Hepatocyte (in vitro differentiated cells): ENCODE data around the gene OCIAD1. TPM values are rescaled to one million over a fixed set of nuclear protein-coding genes. Genes with fewer than 3 reads are reported as not detected.

ENCODE experiments used
- DNase-seq: peaks from one replicate; pipeline ENCODE4 v3.0.0-alpha.2; 2016; ENCODE audit warnings: low spot score
- H2AFZ ChIP-seq: fragments of 200-600 bp; sonication (generic); 2 replicates; pipeline ENCODE4 v1.6.0; 2016; ENCODE audit warnings: antibody characterized with exemption, mild to moderate bottlenecking
- H3K27ac ChIP-seq: fragments of 200-600 bp; sonication (generic); 2 replicates; pipeline ENCODE4 v1.5.1; 2016; ENCODE audit warnings: mild to moderate bottlenecking
- H3K27me3 ChIP-seq: fragments of 200-600 bp; sonication (generic); 2 replicates; pipeline ENCODE4 v1.6.1; 2016
- H3K36me3 ChIP-seq: fragments of 200-600 bp; sonication (generic); replicated peaks from 2 replicates; pipeline ENCODE4 v1.5.1; 2016; ENCODE audit warnings: low read depth; ENCODE audit not compliant: insufficient read depth
- H3K4me1 ChIP-seq: fragments of 200-600 bp; sonication (generic); 2 replicates; pipeline ENCODE4 v1.5.1; 2016; ENCODE audit warnings: mild to moderate bottlenecking, moderate library complexity; ENCODE audit not compliant: insufficient read depth
- H3K4me2 ChIP-seq: fragments of 200-600 bp; sonication (generic); 2 replicates; pipeline ENCODE4 v1.6.0; 2016
- H3K4me3 ChIP-seq: fragments of 200-600 bp; sonication (generic); 2 replicates; pipeline ENCODE4 v1.5.1; 2016; ENCODE audit warnings: mild to moderate bottlenecking
- H3K79me2 ChIP-seq: fragments of 200-600 bp; sonication (generic); 2 replicates; pipeline ENCODE4 v1.6.0; 2017; ENCODE audit warnings: mild to moderate bottlenecking
- H3K9me2 ChIP-seq: fragments of 200-600 bp; sonication (generic); replicated peaks from 2 replicates; pipeline ENCODE4 v1.6.0; 2017; ENCODE audit warnings: mild to moderate bottlenecking; ENCODE audit not compliant: insufficient read depth
- H3K9me3 ChIP-seq: fragments of 200-600 bp; sonication (generic); 2 replicates; pipeline ENCODE4 v1.5.1; 2016; ENCODE audit warnings: low read depth, mild to moderate bottlenecking
- H4K20me1 ChIP-seq: fragments of 200-600 bp; sonication (generic); 2 replicates; pipeline ENCODE4 v1.6.0; 2016; ENCODE audit warnings: mild to moderate bottlenecking; ENCODE audit not compliant: insufficient read depth, poor library complexity, severe bottlenecking
- EZH2 ChIP-seq: fragments of 200-600 bp; sonication (generic); IDR thresholded peaks from 2 replicates; pipeline ENCODE4 v1.6.1; 2016; ENCODE audit warnings: antibody characterized with exemption, mild to moderate bottlenecking, borderline replicate concordance
- EZH2phosphoT487 ChIP-seq: fragments of 200-600 bp; sonication (generic); IDR thresholded peaks from one replicate; pipeline ENCODE4 v1.6.1; 2018; ENCODE audit warnings: antibody characterized with exemption, mild to moderate bottlenecking, low read depth, moderate library complexity; ENCODE audit not compliant: unreplicated experiment, severe bottlenecking
- WGBS: methylation state at CpG from one replicate; pipeline ENCODE4 v1.1.6; 2016; ENCODE audit warnings: low lambda C conversion rate; ENCODE audit errors: missing lambda C conversion rate; 5-methylcytosine and 5-hydroxymethylcytosine counted together
- polyA plus RNA-seq: library from polyadenylated mRNA; unstranded; fragments of >200 nt; fragmentation: Nextera tagmentation; extraction: Ambion mirVana; gene quantifications from 2 replicates; pipeline ENCODE4 v1.2.1, GENCODE V29; 2016
- total RNA-seq: library from RNA; depleted of rRNA; stranded (reverse); fragments of >200 nt; gene quantifications from 2 replicates; pipeline ENCODE4 v1.2.3, GENCODE V29; 2014
- TF ChIP-seq, protein P1 (sequence below): fragments of 200-600 bp; sonication (generic); IDR thresholded peaks from 2 replicates; pipeline ENCODE4 v1.5.1; 2016; ENCODE audit warnings: antibody characterized with exemption, mild to moderate bottlenecking; ENCODE audit not compliant: poor library complexity

The OCIAD1 gene
- total and polyA plus RNA-seq, 2 experiments from 2014 or later = 201 to 233 TPM

DNA sequence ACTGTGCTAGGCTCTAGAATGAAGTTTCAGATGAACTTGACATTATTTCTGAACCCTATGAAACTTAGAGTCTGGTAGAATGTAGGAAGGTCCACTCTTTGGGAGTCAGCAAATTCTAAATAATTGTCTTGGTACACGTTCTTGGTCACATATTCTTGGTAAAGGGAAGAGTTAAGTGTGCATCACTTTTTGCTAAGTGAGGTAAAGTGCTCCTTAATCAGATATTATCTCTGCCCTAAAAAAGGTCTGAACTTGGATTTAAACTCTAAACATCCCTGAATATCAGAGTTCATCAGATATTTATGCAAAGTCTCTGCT is 68.5 kb downstream of the OCIAD1 start:
- Histone ChIP-seq H3K4me1 (no peaks in the 10 kb centered on the region), H3K9me2 (no peaks in the 10 kb centered on the region), H3K27me3 (no peaks in the 10 kb centered on the region), H4K20me1 (no peaks in the 10 kb centered on the region), H3K4me2 (no peak overlapping the region), H3K36me3 (no peaks in the 10 kb centered on the region), H3K27ac (no peak overlapping the region), H3K9me3 (no peaks in the 10 kb centered on the region), H3K4me3 (no peak overlapping the region), H2AFZ (no peak overlapping the region), H3K79me2 (peaks cover 2% of the 10 kb centered on the region)
- TF ChIP-seq EZH2phosphoT487 (no peak), EZH2 (no peak)
- TF ChIP-seq, protein P1, sequence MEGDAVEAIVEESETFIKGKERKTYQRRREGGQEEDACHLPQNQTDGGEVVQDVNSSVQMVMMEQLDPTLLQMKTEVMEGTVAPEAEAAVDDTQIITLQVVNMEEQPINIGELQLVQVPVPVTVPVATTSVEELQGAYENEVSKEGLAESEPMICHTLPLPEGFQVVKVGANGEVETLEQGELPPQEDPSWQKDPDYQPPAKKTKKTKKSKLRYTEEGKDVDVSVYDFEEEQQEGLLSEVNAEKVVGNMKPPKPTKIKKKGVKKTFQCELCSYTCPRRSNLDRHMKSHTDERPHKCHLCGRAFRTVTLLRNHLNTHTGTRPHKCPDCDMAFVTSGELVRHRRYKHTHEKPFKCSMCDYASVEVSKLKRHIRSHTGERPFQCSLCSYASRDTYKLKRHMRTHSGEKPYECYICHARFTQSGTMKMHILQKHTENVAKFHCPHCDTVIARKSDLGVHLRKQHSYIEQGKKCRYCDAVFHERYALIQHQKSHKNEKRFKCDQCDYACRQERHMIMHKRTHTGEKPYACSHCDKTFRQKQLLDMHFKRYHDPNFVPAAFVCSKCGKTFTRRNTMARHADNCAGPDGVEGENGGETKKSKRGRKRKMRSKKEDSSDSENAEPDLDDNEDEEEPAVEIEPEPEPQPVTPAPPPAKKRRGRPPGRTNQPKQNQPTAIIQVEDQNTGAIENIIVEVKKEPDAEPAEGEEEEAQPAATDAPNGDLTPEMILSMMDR = no peak
- DNase-seq = no peak
- 71% methylated on average over 1 of the region's 1 CpG for WGBS

DNA sequence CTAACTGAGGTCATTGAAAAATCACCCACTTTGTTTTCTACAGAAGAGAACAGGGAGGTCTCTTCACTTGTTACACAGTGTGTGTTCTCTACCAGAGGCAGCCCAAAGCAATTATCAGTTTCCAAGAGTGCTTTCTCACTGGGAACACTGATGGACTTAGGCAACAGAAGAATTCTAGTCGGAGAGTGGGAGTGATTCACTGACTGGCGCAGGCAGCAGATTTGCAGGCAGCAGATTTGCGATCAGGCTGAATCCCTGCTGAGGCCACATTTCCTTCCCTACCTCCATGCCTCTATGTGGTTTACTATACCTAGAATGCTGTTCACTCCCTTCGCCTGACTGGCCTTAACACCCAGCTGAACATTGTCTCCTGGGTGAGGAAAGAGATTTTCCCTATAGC is 69.1 kb downstream of the OCIAD1 start:
- TF ChIP-seq EZH2phosphoT487 (no peak), EZH2 (no peak)
- TF ChIP-seq, protein P1 = no peak
- no peak for DNase-seq
- no peak overlapping the region for H3K27ac ChIP-seq
- no peaks in the 10 kb centered on the region for H3K9me2 ChIP-seq
- H2AFZ ChIP-seq = no peak overlapping the region
- H3K9me3 ChIP-seq = no peaks in the 10 kb centered on the region
- H3K4me2 ChIP-seq = no peak overlapping the region
- no peaks in the 10 kb centered on the region for H3K36me3 ChIP-seq
- H4K20me1 ChIP-seq = no peaks in the 10 kb centered on the region
- H3K27me3 ChIP-seq = no peaks in the 10 kb centered on the region
- peaks cover 8% of the 10 kb centered on the region for H3K79me2 ChIP-seq
- WGBS = 87% methylated on average over 4 of the region's 4 CpGs
- H3K4me1 ChIP-seq = no peaks in the 10 kb centered on the region
- H3K4me3 ChIP-seq = no peak overlapping the region

DNA sequence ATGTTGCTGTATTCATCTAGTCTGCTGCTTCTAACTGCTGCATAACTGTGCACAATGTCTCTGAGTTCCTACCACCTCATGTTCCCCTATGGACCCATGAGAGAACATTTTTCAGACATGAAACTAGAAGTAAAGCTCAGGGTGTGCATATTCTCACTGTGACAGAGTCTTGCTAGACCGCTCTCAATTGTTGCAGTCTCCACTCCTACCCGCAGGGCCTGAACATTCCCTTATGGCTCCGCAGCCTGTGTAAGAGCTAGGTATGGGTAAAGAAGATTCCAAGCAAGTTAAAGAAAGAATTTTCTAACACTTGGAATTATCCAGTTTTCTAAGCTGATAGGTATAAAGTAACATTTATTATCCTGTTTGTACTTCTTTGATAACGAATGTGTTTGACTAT is 70.3 kb downstream of the OCIAD1 start:
- H4K20me1 ChIP-seq = no peaks in the 10 kb centered on the region
- no peak overlapping the region for H3K27ac ChIP-seq
- H3K9me3 ChIP-seq = no peaks in the 10 kb centered on the region
- no peaks in the 10 kb centered on the region for H3K27me3 ChIP-seq
- H3K4me2 ChIP-seq = no peak overlapping the region
- no peaks in the 10 kb centered on the region for H3K9me2 ChIP-seq
- H3K36me3 ChIP-seq = no peaks in the 10 kb centered on the region
- H3K4me1 ChIP-seq = no peaks in the 10 kb centered on the region
- peaks cover 15% of the 10 kb centered on the region for H3K79me2 ChIP-seq
- H3K4me3 ChIP-seq = no peak overlapping the region
- DNase-seq = no peak
- TF ChIP-seq EZH2phosphoT487 (no peak), EZH2 (no peak)
- TF ChIP-seq, protein P1 = no peak
- no peak overlapping the region for H2AFZ ChIP-seq
- 97% methylated on average over 4 of the region's 4 CpGs for WGBS

DNA sequence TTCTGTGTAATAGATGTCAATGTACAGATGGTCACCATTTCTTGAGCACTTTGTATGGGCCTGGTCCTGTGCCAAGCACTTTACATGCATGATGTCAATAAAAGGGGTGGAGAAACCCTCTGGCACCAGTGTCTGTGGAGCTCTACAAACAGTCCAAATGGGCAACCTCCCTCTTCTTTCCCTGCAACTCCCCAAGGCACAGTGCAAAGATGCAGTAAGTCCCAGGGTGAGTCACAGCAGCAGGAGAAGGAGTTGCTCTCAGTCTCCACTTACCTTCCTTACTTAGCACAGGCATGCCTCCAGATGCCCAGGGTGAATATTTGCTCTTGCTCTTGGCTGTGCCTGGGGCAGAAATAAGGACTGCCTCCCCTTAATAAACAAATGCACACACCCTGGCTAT is 71.4 kb downstream of the OCIAD1 start:
- H3K27ac ChIP-seq = no peak overlapping the region
- H3K4me1 ChIP-seq = peaks cover 3% of the 10 kb centered on the region
- TF ChIP-seq, protein P1 = no peak
- TF ChIP-seq EZH2phosphoT487 (no peak), EZH2 (no peak)
- no peaks in the 10 kb centered on the region for H3K27me3 ChIP-seq
- no peak overlapping the region for H2AFZ ChIP-seq
- no peak overlapping the region for H3K4me2 ChIP-seq
- no peaks in the 10 kb centered on the region for H3K9me3 ChIP-seq
- peaks cover 20% of the 10 kb centered on the region for H3K79me2 ChIP-seq
- H3K9me2 ChIP-seq = no peaks in the 10 kb centered on the region
- no peak for DNase-seq
- no peaks in the 10 kb centered on the region for H4K20me1 ChIP-seq
- no peaks in the 10 kb centered on the region for H3K36me3 ChIP-seq
- H3K4me3 ChIP-seq = no peak overlapping the region
